Esophagus mucosa (tissue), 1 donor: ENCODE results near the gene P2RX5. TPM values are rescaled to one million over a fixed set of nuclear protein-coding genes. Genes with fewer than 3 reads are reported as not detected.

ENCODE experiments used
- ATAC-seq: fragments of 200-7000 bp; cut with Tn5 transposase; one replicate; pipeline ENCODE4 v1.9.1; 2020
- total RNA-seq: library from RNA; stranded (reverse); gene quantifications from one replicate; pipeline ENCODE4 v1.2.4, GENCODE V29; 2023
- donor health status: DM: yes; HTN: yes; CAD: no.

P2RX5 gene
- total RNA-seq, 1 donor from 2014 or later = 0.72 TPM

- no peak for ATAC-seq
Measured at GRCh38 chr17:3681057-3681456, 14.9 kb downstream of the P2RX5 start.

DNA sequence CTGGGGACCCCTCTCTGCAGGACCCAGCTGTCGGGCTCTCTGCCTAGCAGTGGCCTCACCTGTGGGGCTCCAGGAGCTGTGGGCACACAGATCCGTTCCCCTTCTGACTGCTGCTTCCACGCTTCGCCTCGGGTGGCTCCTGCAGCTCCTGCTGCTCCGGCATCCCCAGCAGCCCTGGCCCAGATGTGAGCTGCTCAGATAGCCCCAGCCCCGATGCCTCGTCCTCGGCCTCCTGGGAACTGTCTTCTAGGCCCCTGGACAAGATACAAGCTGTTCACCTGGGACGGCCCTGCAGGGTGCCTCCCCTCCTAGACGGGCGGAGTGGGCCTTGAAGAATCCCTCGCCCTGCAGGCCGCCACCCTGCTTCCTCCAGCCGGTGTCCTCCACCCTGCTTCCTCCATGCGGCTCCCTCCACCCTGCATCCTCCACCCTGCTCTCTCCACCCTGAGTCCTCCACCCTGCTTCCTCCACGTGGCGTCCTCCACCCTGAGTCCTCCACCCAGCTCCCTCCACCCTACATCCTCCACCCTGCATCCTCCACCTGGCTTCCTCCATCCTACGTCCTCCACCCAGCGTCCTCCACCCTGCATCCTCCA, 16.3 kb downstream of the P2RX5 start:
- peak; percentile 11 for ATAC-seq

- no peak for ATAC-seq
Measured at GRCh38 chr17:3678821-3679530, 17.0 kb downstream of the P2RX5 start.

DNA sequence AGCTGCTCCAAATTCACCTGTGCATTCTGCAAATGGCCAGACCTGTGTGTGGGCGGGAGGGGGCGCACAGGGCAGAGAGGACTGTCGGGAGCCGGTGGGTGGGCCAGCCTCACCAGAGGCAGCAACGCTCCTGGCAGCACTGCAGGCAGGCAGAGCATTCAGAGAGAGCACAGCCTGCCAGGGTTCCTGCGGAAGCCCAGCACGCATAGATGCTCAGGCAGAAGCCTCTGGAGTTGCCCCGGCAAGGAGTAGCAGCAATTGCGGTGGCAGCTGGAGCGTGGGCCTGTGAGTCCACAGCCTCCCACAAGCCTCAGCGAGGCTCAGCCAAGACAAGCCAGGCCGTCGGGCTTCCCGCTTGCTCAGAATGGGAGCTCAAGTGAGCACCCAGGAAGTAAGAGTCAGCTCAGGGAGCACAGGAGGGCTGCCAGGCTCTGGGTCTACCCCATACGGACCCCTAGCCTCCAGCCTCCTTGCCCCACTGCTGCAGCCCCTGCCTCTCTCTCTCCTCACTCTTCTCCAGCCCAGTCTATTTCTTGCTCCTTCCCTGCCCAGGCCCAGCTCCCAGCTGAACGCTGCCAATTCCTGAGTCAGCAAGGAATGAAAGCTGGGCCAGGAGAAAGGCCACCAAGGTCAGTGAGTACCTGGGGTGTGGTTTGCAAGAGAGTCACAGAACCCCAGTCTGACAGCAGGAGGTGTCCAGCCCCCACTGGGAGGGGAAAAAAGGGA, 17.7 kb downstream of the P2RX5 start:
- ATAC-seq = peak; percentile 20

- no peak for ATAC-seq
Measured at GRCh38 chr17:3675886-3676285, 20.1 kb downstream of the P2RX5 start.

GRCh38 chr17:3672571-3672970, 23.4 kb downstream of the P2RX5 start:
- no peak for ATAC-seq

DNA sequence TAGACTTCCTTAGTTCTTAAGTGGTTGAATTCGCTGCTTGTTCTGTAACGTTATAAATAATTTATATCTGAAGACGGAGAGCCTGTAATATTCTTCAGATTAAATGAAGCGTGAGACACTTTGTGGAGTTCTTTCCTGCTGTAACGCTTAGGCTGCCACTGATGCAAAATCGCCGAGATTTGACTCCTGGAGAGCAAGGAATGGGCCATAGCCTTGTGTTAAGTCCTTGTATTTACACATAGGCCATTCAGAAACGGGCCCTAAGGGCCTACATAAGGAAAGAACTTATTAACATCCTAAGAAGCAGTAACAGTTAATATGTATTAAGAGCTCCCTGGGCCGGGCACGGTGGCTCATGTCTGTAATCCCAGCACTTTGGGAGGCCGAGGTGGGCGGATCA, 26.4 kb downstream of the P2RX5 start:
- no peak for ATAC-seq

GRCh38 chr17:3669085-3669347, 26.9 kb downstream of the P2RX5 start:
- no peak for ATAC-seq

DNA sequence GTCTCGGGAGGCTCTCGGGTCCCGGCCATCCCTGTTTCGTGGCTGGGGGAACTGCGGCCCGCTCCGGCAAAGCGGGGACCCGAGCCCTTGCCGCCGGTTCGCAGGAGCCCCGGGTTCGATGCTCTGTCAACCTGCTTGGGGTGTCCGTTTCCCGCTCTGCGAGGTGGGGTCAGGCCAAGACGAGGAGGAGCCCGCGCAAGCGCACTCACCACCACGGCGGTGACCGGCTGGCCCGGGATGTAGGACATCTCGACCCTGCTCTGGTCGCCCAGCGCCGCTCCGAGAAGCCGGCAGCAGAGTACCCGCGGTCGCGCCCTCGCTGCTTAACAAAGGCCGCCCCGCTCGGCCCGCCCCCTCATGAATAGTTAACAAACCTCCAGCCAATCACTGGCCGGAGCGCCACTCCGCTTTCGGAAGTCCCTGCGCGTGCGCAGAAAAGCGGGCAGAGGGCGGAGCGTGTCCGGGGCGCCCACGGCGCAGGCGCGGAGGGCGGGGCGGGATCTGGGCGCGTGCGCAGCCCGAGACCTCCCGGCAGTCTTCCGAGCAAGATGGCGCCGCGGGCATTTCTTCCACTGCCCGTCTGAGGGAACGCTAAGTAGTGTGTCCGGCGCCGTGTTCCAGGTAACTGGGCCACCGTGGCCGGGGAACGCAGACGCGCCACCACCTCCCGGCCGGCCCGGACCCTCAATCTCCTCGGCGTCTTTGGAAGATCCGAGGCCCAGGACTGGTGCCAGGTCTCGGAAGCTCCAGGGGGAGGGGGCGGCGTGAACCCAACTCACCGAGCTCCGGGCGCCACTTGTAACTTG, 27.5 kb downstream of the P2RX5 start, which contains the start of the genes EMC6 and TAX1BP3:
Gene EMC6, plus strand, starts transcription at position 534 of the 806 bp plus-strand sequence. CDS start 335 bp downstream, outside the sequence.
Gene TAX1BP3, minus strand, starts transcription at position 300 of the 806 bp plus-strand sequence. Its CDS starts 52 bp downstream, at position 248.
- peak; percentile 86 for ATAC-seq

GRCh38 chr17:3667366-3668278, 28.3 kb downstream of the P2RX5 start:
- ATAC-seq = peak; percentile 77

DNA sequence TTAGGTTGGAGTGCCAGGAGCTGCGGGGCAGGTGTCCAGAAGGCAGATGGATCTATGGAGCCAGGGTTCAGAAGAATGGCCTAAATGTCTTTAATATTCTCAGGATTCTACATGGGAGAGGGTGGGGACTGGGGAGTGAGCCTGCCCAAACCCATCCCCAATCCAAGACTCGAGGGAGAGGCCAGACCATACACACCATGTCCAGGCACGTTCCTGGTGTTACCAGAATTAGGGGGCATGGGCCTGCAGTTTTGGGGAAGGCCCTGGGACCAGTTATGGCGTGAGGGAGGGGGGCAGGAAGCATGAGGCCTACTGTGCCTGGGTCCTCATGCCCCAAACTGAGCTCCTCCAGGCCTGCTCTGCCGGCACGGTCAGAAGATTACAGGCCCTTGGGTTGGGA, 29.4 kb downstream of the P2RX5 start:
- peak; percentile 24 for ATAC-seq

DNA sequence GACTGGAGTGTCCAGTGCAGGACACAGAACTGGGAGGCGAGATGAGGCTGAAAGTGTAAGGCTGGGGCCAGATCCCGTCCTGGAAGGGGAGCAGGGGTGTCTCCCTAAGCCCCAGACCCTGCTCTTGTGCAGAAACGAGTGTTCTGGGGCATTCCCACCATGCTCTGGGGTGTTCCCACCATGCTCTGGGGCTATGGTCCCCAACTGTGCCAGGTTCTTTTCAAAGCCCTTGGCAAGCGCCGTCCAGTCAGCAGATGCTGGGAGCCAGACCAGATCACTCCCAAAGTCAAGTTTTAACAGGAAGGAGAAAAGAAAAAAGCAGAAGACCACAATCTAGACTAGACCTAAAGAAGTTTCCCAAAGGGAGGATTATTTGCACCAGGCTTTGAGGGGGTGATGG, 30.1 kb downstream of the P2RX5 start:
- no peak for ATAC-seq

GRCh38 chr17:3663102-3664011, 32.6 kb downstream of the P2RX5 start:
- no peak for ATAC-seq

DNA sequence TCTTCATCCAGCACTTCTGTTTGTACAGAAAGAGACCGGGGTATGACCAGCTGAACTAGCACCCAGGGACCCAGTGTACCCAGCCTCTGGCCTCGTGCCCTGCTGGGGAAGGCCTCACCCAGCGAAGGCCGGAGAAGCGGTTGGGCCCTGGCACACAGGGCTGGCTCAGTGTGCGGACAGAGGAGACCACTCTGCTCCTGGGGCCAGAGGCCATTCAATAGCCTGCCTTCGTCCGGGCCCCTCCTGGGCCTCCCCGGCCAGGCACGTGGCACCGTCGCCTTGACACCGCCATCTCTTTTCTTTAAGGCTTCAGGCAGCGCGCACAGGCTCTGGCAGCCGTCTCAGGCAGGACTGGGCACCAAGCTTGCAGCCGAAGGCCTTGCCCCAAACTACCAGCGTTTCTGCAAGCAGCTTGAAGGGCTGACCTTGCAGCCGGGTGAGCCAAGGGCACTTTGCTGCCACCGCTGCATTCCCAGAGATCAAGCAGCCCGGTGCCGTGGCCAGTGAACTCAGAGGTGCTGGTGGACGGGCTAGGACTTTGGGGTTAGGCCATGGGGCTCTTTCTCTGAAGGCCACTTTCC, 35.6 kb downstream of the P2RX5 start:
- peak; percentile 5 for ATAC-seq

DNA sequence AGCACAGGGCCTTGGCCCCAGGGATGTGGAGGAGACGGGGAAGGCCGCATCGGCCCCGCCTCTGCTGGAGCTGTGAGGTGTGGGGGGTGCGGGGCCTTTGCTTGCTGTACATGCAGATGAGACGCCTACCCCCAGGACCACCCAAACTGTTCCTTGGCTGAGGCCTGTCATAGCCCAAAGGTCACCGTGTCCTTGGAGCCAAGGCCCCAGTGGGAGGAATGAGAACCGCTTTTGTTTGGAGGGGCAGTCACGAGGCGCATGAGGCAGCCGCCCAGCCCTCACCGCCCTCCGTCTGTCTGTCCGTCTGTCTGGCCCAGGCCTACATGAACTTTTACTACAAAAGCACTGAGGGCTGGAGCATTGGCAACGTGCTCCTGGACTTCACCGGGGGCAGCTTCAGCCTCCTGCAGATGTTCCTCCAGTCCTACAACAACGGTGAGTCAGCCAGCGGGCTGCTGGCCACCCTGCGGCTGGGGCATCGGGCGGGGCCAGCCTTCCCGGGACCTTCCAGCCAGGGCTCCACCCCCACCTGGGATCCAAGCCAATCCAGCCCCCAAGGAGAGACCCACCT, 36.3 kb downstream of the P2RX5 start:
- ATAC-seq = peak; percentile 54

DNA sequence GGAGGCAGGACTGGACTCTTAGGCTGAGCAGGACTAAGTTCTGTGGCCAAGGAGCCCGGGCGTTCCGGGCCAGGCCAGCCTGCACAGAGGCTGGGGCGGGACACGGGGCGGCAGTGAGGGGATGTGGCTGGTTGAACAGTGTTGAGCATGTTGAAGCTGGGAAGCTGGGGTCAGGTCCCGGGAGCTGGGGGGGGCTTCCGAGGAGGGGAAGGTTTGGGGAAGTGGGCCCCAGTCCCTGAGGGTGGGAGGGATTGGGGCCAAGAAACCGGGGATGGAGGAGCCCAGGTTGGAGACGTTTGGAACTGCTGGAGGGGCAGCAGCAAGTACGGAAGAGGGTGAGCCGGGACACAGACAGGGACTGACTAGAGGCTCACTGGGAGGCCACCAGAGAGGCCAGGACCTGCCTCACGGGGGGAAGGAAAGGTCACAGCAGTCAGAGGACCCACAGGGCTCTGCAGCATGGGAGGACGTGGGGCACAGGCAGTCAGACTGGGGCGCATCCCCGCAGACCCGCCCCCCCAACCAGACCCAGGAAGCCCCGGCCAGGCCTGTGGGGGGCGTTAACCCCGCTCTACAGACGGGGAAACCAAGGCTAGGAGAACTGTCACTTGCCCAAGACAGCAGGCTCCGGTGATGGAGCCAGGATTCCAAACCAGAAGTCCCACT, 37.0 kb downstream of the P2RX5 start:
- peak; percentile 1 for ATAC-seq

DNA sequence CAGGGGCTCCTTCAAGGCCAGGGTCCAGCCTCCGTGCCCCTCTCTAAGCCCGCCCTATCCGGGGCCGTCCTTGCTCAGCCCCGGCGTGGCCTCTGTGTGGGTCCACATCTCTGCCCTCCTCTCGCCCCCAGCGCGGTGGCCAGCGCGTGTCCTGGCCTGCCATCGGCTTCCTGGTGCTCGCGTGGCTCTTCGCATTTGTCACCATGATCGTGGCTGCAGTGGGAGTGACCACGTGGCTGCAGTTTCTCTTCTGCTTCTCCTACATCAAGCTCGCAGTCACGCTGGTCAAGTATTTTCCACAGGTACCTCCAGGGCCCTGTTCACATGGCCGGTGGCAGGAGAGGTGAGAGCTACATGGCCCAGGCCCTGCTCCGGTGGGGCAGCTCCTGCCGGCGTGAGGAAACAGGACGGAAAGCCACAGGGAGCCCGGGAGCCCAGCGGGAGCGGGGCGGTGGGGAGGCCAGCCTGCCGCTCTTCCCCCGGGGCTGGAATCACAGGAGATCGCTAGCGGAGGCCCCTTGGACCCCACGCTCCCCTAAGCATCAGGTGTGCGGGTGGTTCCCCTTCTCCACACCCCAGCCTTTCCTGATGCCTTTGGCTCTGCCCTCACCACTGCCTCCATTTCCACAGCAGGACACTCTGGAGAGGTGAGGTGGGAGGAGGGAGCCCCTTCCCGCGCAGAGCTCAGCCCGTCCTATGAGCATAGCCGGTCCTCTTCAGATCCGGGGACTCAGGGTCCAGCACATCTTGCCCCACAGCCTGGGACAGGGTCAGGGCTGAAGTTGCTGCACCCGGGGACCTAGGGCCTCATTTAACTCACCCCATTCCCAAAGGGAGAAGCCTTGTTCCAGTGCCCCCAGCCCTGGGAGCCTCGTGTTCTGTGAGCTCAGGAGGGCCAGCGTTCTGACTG, 37.8 kb downstream of the P2RX5 start:
- peak; percentile 3 for ATAC-seq

DNA sequence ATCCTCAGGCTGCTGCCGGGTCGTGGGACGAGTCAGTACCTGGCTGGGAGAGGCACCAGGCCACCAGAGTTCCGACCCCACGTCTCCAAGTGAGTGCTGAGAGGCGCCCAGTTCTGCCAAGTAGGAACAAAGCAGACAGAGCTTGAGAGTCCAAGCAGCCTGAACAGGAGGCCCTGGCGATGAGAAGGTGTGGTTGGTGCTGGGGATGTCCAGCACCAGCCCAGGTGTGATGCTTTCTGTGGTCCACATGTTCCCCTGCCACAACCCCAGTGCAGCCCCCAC, 38.4 kb downstream of the P2RX5 start:
- no peak for ATAC-seq
